Endodermal cell (in vitro differentiated cells): ENCODE measurements around the gene KCNK10. TPM values are rescaled to one million over a fixed set of nuclear protein-coding genes. Genes with fewer than 3 reads are reported as not detected.
A peak's percentile ranks its signal among the peaks of the same experiment; 100 is the strongest.

Experiments used
- DNase-seq: peaks from one replicate; pipeline ENCODE4 v3.0.0-alpha.2; 2017
- H3K27ac ChIP-seq: 2 replicates; pipeline ENCODE4 v1.5.1; 2013; ENCODE audit warnings: mild to moderate bottlenecking, low read depth, low read length, moderate library complexity
- H3K27me3 ChIP-seq: 2 replicates; pipeline ENCODE4 v1.6.1; 2013; ENCODE audit warnings: mild to moderate bottlenecking, low read length, moderate library complexity; ENCODE audit not compliant: insufficient read depth, control insufficient read depth, poor library complexity, severe bottlenecking
- H3K36me3 ChIP-seq: 2 replicates; pipeline ENCODE4 v1.7.0; 2013; ENCODE audit warnings: mild to moderate bottlenecking, low read length, moderate library complexity; ENCODE audit not compliant: control insufficient read depth, insufficient read depth
- H3K4me1 ChIP-seq: one replicate; pipeline ENCODE4 v1.7.0; 2013; ENCODE audit warnings: low read length; ENCODE audit not compliant: control insufficient read depth, insufficient read depth
- H3K4me3 ChIP-seq: 2 replicates; pipeline ENCODE4 v1.5.1; 2013; ENCODE audit warnings: mild to moderate bottlenecking, low read length, moderate library complexity
- H3K9ac ChIP-seq: 2 replicates; pipeline ENCODE4 v1.6.1; 2013; ENCODE audit warnings: mild to moderate bottlenecking, low read length, moderate library complexity; ENCODE audit not compliant: poor library complexity, severe bottlenecking; ENCODE audit errors: extremely low read depth
- H3K9me3 ChIP-seq: 2 replicates; pipeline ENCODE4 v1.6.1; 2013; ENCODE audit warnings: mild to moderate bottlenecking, low read length, moderate library complexity; ENCODE audit not compliant: control insufficient read depth
- H3K27ac Mint-ChIP-seq: 2 replicates; pipeline ENCODE4 v1.8.0; 2020; ENCODE audit warnings: mixed read lengths
- H3K27me3 Mint-ChIP-seq: 2 replicates; pipeline ENCODE4 v1.8.0; 2021; ENCODE audit warnings: mild to moderate bottlenecking, mixed read lengths; ENCODE audit not compliant: insufficient read depth
- H3K36me3 Mint-ChIP-seq: 2 replicates; pipeline ENCODE4 v1.8.0; 2020; ENCODE audit warnings: low read depth, mixed read lengths
- H3K4me1 Mint-ChIP-seq: 2 replicates; pipeline ENCODE4 v1.8.0; 2020; ENCODE audit warnings: mixed read lengths
- H3K4me3 Mint-ChIP-seq: 2 replicates; pipeline ENCODE4 v1.8.0; 2020; ENCODE audit warnings: mild to moderate bottlenecking, moderate library complexity, mixed read lengths
- H3K9me3 Mint-ChIP-seq: 2 replicates; pipeline ENCODE4 v1.8.0; 2020; ENCODE audit warnings: mild to moderate bottlenecking, mixed read lengths
- WGBS, 2 experiments: methylation state at CpG; one replicate each; pipeline versions ENCODE4 v1.1.5 to v1.1.7; 2013; ENCODE audit warnings: missing lambda C conversion rate in 2 of 2, mixed read lengths in 1 of 2; ENCODE audit not compliant: insufficient coverage in 1 of 2, insufficient read length in 1 of 2; 5-methylcytosine and 5-hydroxymethylcytosine counted together
- total RNA-seq, 2 donors: library from RNA; stranded (reverse); fragmentation: NEBNext Ultra II Directional in 1 of 2; extraction: Animal tissue kit (Norgen Biotek cat#: 25700) in 1 of 2; gene quantifications; 2 replicates in 1 of 2; 3 replicates in 1 of 2; pipeline ENCODE4 v1.2.1, GENCODE V29; 2021
- TF ChIP-seq, protein P1 (sequence below): fragments of 200-600 bp; sonication (generic); conservative IDR thresholded peaks from 2 replicates; pipeline ENCODE4 v1.5.0; 2021; ENCODE audit warnings: antibody characterized with exemption, mild to moderate bottlenecking

Gene KCNK10
- total RNA-seq, 2 donors from 2014 or later, result 0.24 to 1.8 TPM

DNA sequence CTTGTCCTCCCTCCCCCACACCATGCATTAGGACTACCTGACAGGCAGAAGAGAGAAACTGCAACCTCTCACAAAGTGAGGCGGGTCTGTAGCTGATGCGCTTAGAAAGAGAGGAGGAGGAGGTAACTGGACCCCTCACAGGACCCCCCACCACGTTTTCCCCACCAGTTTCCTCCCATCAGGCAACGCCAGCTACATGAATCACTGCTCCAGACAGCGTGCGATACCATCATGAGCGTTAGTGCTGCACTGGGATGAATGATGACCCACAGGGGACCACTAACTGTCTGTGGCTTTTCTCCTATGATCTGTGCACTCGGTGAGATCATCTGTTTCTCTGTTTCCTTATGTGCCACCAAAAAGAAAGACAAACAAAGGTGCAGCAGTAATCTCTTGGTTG lies 77.7 kb downstream of the KCNK10 start:
- Histone ChIP-seq H3K4me3 (no peak overlapping the region), H3K4me1 (no peaks in the 10 kb centered on the region), H3K27me3 (no peaks in the 10 kb centered on the region), H3K36me3 (no peaks in the 10 kb centered on the region), H3K27ac (peak overlapping the region; percentile 55), H3K9me3 (no peaks in the 10 kb centered on the region), H3K9ac (no peak overlapping the region)
- Mint-ChIP-seq H3K27me3 (peaks cover 16% of the 10 kb centered on the region), H3K4me1 (no peaks in the 10 kb centered on the region), H3K27ac (no peak overlapping the region), H3K9me3 (no peaks in the 10 kb centered on the region), H3K36me3 (no peaks in the 10 kb centered on the region), H3K4me3 (no peak overlapping the region)
- no peak for DNase-seq
- TF ChIP-seq, protein P1, sequence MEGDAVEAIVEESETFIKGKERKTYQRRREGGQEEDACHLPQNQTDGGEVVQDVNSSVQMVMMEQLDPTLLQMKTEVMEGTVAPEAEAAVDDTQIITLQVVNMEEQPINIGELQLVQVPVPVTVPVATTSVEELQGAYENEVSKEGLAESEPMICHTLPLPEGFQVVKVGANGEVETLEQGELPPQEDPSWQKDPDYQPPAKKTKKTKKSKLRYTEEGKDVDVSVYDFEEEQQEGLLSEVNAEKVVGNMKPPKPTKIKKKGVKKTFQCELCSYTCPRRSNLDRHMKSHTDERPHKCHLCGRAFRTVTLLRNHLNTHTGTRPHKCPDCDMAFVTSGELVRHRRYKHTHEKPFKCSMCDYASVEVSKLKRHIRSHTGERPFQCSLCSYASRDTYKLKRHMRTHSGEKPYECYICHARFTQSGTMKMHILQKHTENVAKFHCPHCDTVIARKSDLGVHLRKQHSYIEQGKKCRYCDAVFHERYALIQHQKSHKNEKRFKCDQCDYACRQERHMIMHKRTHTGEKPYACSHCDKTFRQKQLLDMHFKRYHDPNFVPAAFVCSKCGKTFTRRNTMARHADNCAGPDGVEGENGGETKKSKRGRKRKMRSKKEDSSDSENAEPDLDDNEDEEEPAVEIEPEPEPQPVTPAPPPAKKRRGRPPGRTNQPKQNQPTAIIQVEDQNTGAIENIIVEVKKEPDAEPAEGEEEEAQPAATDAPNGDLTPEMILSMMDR, result no peak
- 64 to 69% methylated on average over 5 to 8 of the region's 8 CpGs for WGBS, 2 experiments

DNA sequence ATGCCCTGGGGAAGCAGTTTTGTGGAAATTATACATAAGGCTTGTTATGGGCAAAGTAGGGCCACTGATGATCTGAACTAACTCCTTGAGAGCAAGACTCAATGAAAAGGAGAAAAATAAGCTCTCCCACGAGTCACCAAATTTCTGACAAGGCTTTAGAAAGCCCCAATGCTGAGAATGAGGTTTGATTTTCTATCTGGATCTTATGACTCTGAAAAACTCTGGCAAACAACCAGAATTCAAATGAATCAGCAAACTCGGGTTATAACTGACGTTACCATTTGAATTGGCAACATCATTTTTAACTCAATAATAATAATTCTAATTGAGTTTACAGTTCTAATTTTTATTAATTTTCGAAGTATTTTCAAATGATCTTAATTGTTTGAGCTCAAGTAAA lies 79.1 kb downstream of the KCNK10 start:
- no peak overlapping the region for H3K27ac ChIP-seq
- Mint-ChIP-seq H3K27me3 (peaks cover 16% of the 10 kb centered on the region), H3K27ac (no peak overlapping the region), H3K9me3 (no peaks in the 10 kb centered on the region), H3K36me3 (no peaks in the 10 kb centered on the region), H3K4me3 (no peak overlapping the region), H3K4me1 (no peaks in the 10 kb centered on the region)
- H3K27me3 ChIP-seq, result no peaks in the 10 kb centered on the region
- 86 to 89% methylated on average over 1 to 3 of the region's 4 CpGs for WGBS, 2 experiments
- no peak overlapping the region for H3K4me3 ChIP-seq
- H3K36me3 ChIP-seq, result no peaks in the 10 kb centered on the region
- no peaks in the 10 kb centered on the region for H3K9me3 ChIP-seq
- no peak overlapping the region for H3K9ac ChIP-seq
- DNase-seq, result no peak
- TF ChIP-seq, protein P1, result no peak
- H3K4me1 ChIP-seq, result no peaks in the 10 kb centered on the region

DNA sequence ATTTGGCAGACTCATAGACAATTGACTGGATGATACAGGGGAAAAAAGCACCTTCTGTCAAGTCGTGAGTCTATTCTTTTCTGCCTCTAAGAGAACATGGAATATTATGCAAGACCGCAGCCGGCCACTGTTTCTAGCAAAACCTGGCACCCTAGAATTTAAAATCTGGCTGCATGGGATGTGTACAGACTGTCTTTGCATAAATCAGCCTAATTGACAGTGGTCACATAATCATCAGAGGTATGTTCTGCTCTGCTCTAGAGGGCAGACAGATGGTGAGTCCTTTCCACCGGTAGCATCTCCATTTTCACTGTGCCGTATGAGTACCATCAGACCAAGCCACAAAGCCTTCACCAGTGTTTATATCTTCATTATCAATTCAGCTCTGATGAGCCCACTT lies 80.6 kb downstream of the KCNK10 start:
- TF ChIP-seq, protein P1, result no peak
- Mint-ChIP-seq H3K9me3 (no peaks in the 10 kb centered on the region), H3K4me1 (no peaks in the 10 kb centered on the region), H3K27me3 (peaks cover 16% of the 10 kb centered on the region), H3K27ac (no peak overlapping the region), H3K36me3 (no peaks in the 10 kb centered on the region), H3K4me3 (no peak overlapping the region)
- no peaks in the 10 kb centered on the region for H3K27me3 ChIP-seq
- H3K36me3 ChIP-seq, result no peaks in the 10 kb centered on the region
- 95 to 96% methylated on average over 4 to 5 of the region's 5 CpGs for WGBS, 2 experiments
- no peak overlapping the region for H3K4me3 ChIP-seq
- no peaks in the 10 kb centered on the region for H3K9me3 ChIP-seq
- no peaks in the 10 kb centered on the region for H3K4me1 ChIP-seq
- DNase-seq, result no peak
- no peak overlapping the region for H3K27ac ChIP-seq
- H3K9ac ChIP-seq, result no peak overlapping the region
